ENCODE results near the gene PPM1H. TPM values are rescaled to one million over a fixed set of nuclear protein-coding genes. Genes with fewer than 3 reads are reported as not detected.

Gene PPM1H
- total RNA-seq (2021), result 37.1 to 45.6 TPM (median 40.9 TPM) in 3 replicates
- Bru-seq, nascent RNA, result percentile 75 among the genes with signal in this experiment
- long read RNA-seq, experiment 1, full-length matches to known transcripts, result 84 of 151 reads
- long read RNA-seq, experiment 1, partial matches to known transcripts, result 10 of 151 reads
- long read RNA-seq, experiment 1, other reads (novel, unspliced or antisense), result 57 of 151 reads
- long read RNA-seq, experiment 2, full-length matches to known transcripts, result 6 of 30 reads
- long read RNA-seq, experiment 2, partial matches to known transcripts, result 1 of 30 reads
- long read RNA-seq, experiment 2, other reads (novel, unspliced or antisense), result 23 of 30 reads
- long read RNA-seq, experiment 3, result 0 reads

DNA sequence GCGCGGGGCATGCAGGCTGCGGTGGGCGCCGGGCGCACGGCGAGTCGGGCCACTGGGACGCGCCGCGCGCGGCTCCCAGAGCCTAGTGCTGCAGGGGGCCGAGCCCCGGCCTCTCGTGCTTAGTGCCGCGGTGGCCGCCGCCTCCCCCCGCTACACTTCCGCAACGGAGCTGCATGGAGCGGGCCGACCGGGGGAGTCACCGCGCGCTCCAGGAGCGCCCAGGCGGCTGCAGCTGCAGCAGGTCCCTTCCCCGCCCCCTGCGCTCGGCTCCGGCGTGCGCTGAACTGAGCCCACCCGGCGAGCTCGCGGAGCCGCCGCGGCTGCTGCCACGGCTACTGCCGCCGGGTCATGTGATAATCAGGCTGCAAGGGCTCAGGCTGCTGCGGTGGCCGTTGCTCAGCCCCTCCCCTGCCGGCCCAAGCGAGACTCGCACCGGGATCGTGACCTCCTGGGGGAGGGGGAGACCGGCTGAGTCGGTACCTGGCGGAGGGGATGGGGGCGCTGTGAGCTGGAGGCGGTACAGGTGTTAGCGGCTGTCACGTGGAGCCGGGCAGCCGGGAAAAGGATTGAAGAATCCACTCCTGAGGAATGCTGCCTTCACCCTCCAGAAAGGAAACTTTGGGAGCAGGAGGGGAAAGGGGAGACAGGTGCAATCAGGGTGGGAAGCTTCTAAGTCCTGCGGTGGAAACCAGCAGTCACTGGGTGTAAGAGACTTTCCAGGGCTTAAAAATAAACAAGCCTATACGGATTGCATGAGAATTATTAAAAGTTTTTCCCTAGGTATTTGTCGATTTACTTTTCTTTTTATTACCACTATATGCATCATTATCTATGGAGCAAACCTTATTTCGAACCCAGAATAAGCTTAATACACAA is at the start of gene PPM1H:
Gene PPM1H (minus strand): TSS at position 352 of the 876 bp plus-strand sequence. CDS start 414 bp downstream, outside the sequence.
- H3K9me3 Mint-ChIP-seq, result no peaks in the 10 kb centered on the region
- H3K27me3 Mint-ChIP-seq (ENCODE audit: low read depth), result no peaks in the 10 kb centered on the region
- peak; percentile 91 for ATAC-seq
- TF ChIP-seq RELA (CRISPR knock-in tag; IDR thresholded peaks at IDR 0.05; ENCODE audit: borderline replicate concordance) (peak; percentile 35; the same call in 1 of the 2 replicates), NR1H2 (CRISPR knock-in tag; IDR thresholded peaks at IDR 0.05) (no peak), ZNF263 (CRISPR knock-in tag; IDR thresholded peaks at IDR 0.05; ENCODE audit: low read depth) (no peak), CBFB (CRISPR knock-in tag; IDR thresholded peaks at IDR 0.05; ENCODE audit: low read depth) (peak; percentile 89; the same call in 1 of the 2 replicates), NFE2L1 (CRISPR knock-in tag; IDR thresholded peaks at IDR 0.05) (0 out of 2 replicates have a peak, but pooled peaks have one; percentile 56), TP53 (CRISPR knock-in tag; IDR thresholded peaks at IDR 0.05) (peak; percentile 82), USF2 (CRISPR knock-in tag; IDR thresholded peaks at IDR 0.05) (peak; percentile 96), ZNF232 (CRISPR knock-in tag; IDR thresholded peaks at IDR 0.05) (peak; percentile 68; the same call in 1 of the 2 replicates), SOX15 (CRISPR knock-in tag; IDR thresholded peaks at IDR 0.05) (no peak), TEAD1 (CRISPR knock-in tag; IDR thresholded peaks at IDR 0.05) (no peak; the same call in 1 of the 2 replicates), CREB1 (CRISPR knock-in tag; IDR thresholded peaks at IDR 0.05) (peak; percentile 47; the same call in 1 of the 2 replicates), NR3C1 (CRISPR knock-in tag; conservative IDR thresholded peaks at IDR 0.05; ENCODE audit: low read depth) (peak; percentile 88; the same call in 1 of the 2 replicates), NFYB (CRISPR knock-in tag; conservative IDR thresholded peaks at IDR 0.05; ENCODE audit: low read depth) (no peak), ZNF671 (CRISPR knock-in tag; IDR thresholded peaks at IDR 0.05) (no peak), SMAD3 (CRISPR knock-in tag; IDR thresholded peaks at IDR 0.05; ENCODE audit: borderline replicate concordance) (no peak), ZBTB21 (CRISPR knock-in tag; IDR thresholded peaks at IDR 0.05; ENCODE audit: borderline replicate concordance) (peak; percentile 92), OVOL2 (CRISPR knock-in tag; IDR thresholded peaks at IDR 0.05; ENCODE audit: borderline replicate concordance) (no peak), GABPB1 (CRISPR knock-in tag; IDR thresholded peaks at IDR 0.05) (peak; percentile 76; the same call in 1 of the 2 replicates), STAT6 (CRISPR knock-in tag; conservative IDR thresholded peaks at IDR 0.05; ENCODE audit: low read depth) (no peak), ZNF317 (CRISPR knock-in tag; IDR thresholded peaks at IDR 0.05; ENCODE audit: borderline replicate concordance, low read depth) (no peak), NFATC4 (CRISPR knock-in tag; IDR thresholded peaks at IDR 0.05) (no peak), GTF2I (CRISPR knock-in tag; conservative IDR thresholded peaks at IDR 0.05) (no peak), FOXJ3 (CRISPR knock-in tag; IDR thresholded peaks at IDR 0.05; ENCODE audit: borderline replicate concordance) (no peak), AR (CRISPR knock-in tag; IDR thresholded peaks at IDR 0.05) (no peak), IRF2 (CRISPR knock-in tag; IDR thresholded peaks at IDR 0.05; ENCODE audit: borderline replicate concordance, low read depth) (no peak), EMX1 (CRISPR knock-in tag; IDR thresholded peaks at IDR 0.05) (no peak)
- TF ChIP-seq, protein P1, sequence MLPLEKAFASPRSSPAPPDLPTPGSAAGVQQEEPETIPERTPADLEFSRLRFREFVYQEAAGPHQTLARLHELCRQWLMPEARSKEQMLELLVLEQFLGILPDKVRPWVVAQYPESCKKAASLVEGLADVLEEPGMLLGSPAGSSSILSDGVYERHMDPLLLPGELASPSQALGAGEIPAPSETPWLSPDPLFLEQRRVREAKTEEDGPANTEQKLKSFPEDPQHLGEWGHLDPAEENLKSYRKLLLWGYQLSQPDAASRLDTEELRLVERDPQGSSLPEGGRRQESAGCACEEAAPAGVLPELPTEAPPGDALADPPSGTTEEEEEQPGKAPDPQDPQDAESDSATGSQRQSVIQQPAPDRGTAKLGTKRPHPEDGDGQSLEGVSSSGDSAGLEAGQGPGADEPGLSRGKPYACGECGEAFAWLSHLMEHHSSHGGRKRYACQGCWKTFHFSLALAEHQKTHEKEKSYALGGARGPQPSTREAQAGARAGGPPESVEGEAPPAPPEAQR (CRISPR knock-in tag; IDR thresholded peaks at IDR 0.05), result no peak
- TF ChIP-seq, protein P2, sequence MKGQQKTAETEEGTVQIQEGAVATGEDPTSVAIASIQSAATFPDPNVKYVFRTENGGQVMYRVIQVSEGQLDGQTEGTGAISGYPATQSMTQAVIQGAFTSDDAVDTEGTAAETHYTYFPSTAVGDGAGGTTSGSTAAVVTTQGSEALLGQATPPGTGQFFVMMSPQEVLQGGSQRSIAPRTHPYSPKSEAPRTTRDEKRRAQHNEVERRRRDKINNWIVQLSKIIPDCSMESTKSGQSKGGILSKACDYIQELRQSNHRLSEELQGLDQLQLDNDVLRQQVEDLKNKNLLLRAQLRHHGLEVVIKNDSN (CRISPR knock-in tag; IDR thresholded peaks at IDR 0.05), result peak; percentile 98

More for the DNA sequence above, at the start of gene PPM1H:
- Mint-ChIP-seq H3K4me1 (peaks cover 44% of the 10 kb centered on the region), H3K27ac (peak within 1 kb of the TSS; percentile 96), H3K4me3 (peak within 1 kb of the TSS; percentile 100), H3K36me3 (no peaks in the 10 kb centered on the region)
- ChIA-PET CTCF (interaction anchor here (0.6 to 3.7 kb wide), 21 partner anchors 9 to 847 kb away, joined by 3 to 27 read pairs (median 4); no protein-coding TSS in a partner anchor), POLR2A (interaction anchor here (0.5 to 1.2 kb wide), 3 partner anchors 11 to 332 kb away, joined by 3 to 4 read pairs (median 3); no protein-coding TSS in a partner anchor)
- peak; percentile 97 for DNase-seq (ENCODE audit: low spot score)

All from WTC11 (cell line).